ENCODE measurements around the gene CSDE1. TPM values are rescaled to one million over a fixed set of nuclear protein-coding genes. Genes with fewer than 3 reads are reported as not detected.

Gene CSDE1
- total and polyA plus RNA-seq, 9 donors: 225 to 752 (median 558) TPM

DNA sequence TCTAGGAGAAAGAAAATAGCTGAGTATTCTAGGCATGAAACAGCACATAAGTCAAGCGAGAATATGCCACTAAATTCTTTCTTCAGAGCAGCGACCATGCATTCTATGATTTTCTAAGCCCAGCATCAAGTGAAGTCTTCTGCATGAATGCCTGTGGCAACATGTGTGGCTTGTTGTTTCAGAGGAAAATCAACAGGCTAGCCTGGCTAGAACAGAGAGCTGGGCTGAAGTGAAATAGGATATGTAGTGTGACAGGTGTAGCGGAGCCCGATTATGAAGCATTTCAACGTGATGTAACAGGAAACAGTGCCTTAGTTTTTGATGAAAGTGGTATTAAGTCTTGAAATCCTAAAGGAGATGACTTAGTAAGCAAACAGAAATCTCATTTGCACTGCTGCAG lies 7.0 kb downstream of the CSDE1 start:
- no peaks in the 10 kb centered on the region for H3K27me3 ChIP-seq
- TF ChIP-seq POLR2A (IDR thresholded peaks at IDR 0.05) (no peak), EP300 (IDR thresholded peaks at IDR 0.05) (no peak)
- TF ChIP-seq, protein P1, sequence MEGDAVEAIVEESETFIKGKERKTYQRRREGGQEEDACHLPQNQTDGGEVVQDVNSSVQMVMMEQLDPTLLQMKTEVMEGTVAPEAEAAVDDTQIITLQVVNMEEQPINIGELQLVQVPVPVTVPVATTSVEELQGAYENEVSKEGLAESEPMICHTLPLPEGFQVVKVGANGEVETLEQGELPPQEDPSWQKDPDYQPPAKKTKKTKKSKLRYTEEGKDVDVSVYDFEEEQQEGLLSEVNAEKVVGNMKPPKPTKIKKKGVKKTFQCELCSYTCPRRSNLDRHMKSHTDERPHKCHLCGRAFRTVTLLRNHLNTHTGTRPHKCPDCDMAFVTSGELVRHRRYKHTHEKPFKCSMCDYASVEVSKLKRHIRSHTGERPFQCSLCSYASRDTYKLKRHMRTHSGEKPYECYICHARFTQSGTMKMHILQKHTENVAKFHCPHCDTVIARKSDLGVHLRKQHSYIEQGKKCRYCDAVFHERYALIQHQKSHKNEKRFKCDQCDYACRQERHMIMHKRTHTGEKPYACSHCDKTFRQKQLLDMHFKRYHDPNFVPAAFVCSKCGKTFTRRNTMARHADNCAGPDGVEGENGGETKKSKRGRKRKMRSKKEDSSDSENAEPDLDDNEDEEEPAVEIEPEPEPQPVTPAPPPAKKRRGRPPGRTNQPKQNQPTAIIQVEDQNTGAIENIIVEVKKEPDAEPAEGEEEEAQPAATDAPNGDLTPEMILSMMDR (IDR thresholded peaks at IDR 0.05): no peak
- no peak overlapping the region for H3K4me3 ChIP-seq
- 53 to 66% (median 61%) methylated on average over 5 of the region's 5 CpGs for WGBS, 3 donors
- H3K36me3 ChIP-seq: no peaks in the 10 kb centered on the region
- H3K4me1 ChIP-seq (ENCODE audit: insufficient read depth): peaks cover 15% of the 10 kb centered on the region
- intact Hi-C loops (cut with DNase I): no loop called here
- DNase-seq: no peak
- H3K9me3 ChIP-seq: no peaks in the 10 kb centered on the region
- H3K27ac ChIP-seq: no peak overlapping the region

DNA sequence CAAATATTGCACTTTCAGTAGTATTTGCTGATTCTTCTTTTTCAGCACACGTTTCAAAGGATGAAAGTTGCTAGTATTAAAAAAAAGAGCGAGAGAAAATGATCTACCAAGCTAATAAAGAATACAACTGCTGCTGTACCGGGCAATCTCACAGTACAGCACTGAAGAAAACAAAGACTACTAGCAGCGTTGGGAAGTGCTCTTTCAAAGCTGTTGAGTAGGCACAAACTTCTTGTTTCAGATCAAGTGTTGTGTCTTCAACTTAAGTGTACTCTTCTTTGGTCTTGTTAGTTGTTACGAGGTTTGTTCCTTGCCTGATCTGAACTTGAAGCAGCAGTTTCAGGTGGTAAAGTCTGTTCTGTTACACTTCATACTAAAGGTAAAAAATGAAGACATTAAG lies 7.9 kb downstream of the CSDE1 start:
- Histone ChIP-seq H3K36me3 (no peaks in the 10 kb centered on the region), H3K27ac (no peak overlapping the region), H3K4me1 (ENCODE audit: insufficient read depth) (peaks cover 14% of the 10 kb centered on the region), H3K4me3 (no peak overlapping the region), H3K27me3 (no peaks in the 10 kb centered on the region), H3K9me3 (no peaks in the 10 kb centered on the region)
- intact Hi-C loops (cut with DNase I): no loop called here
- 58 to 74% (median 66%) methylated on average over 5 of the region's 5 CpGs for WGBS, 3 donors
- TF ChIP-seq EP300 (IDR thresholded peaks at IDR 0.05): no peak
- TF ChIP-seq POLR2A (IDR thresholded peaks at IDR 0.05): no peak
- TF ChIP-seq, protein P1 (IDR thresholded peaks at IDR 0.05): no peak
- no peak for DNase-seq

DNA sequence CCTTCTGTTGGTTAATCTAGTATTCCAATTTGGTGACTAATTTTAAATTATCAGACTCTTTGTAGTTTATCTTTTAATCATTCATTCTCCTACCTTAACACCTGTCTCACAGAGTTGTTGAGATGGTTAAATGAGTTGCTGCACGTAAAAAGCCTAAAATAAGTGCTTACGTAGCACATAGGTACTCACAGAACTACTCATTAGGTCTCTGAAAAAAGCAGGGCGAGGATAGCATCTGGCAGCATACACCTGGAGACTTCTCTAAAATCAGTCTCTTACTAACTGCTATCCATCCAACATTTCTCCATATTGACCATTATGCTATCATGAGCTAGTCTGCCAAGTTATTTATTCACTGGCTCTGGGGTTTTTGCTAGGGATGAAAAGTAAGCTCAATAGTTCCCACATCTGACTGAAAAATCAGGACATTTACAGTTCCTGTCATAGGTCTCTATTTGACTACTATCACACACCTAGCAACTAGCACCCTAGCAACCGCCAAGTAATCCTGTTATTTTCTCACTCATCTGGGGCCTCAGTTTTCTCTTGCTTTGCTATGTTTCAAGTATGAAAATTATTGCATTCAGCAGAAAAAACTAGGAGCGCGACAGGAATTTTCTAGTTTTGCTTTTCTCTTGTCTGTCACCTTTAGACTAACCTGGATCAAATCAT lies 11.2 kb downstream of the CSDE1 start:
- Histone ChIP-seq H3K27ac (no peak overlapping the region), H3K9me3 (no peaks in the 10 kb centered on the region), H3K27me3 (no peaks in the 10 kb centered on the region), H3K4me3 (no peak overlapping the region), H3K4me1 (ENCODE audit: insufficient read depth) (peaks cover 8% of the 10 kb centered on the region), H3K36me3 (no peaks in the 10 kb centered on the region)
- TF ChIP-seq, protein P1 (IDR thresholded peaks at IDR 0.05): no peak
- no peak for TF ChIP-seq EP300 (IDR thresholded peaks at IDR 0.05)
- intact Hi-C loops (cut with DNase I): no loop called here
- no peak for DNase-seq
- 81 to 88% (median 81%) methylated on average over 6 of the region's 6 CpGs for WGBS, 3 donors

DNA sequence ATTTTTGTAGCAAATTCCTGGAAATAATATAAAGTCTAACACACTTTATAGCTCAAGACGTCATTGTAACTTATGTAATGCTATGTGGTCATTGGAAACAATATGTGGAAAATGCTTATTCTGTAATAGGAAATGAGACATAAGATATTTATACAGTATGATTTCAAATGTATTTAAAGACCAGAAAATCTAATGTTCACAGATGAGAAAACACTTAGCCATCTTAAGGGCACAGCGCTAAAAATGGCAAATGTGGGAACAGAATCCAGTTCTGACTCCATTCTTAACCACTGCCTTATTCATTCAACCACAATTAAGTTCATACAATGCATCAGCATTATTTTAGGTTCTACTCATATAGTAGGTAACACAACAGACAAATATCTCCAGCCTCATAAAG lies 12.5 kb downstream of the CSDE1 start:
- Histone ChIP-seq H3K4me1 (ENCODE audit: insufficient read depth) (peaks cover 6% of the 10 kb centered on the region), H3K27ac (no peak overlapping the region), H3K27me3 (no peaks in the 10 kb centered on the region), H3K9me3 (no peaks in the 10 kb centered on the region), H3K4me3 (no peak overlapping the region), H3K36me3 (no peaks in the 10 kb centered on the region)
- intact Hi-C loops (cut with DNase I): no loop called here
- TF ChIP-seq EP300 (IDR thresholded peaks at IDR 0.05): no peak
- TF ChIP-seq, protein P1 (IDR thresholded peaks at IDR 0.05): no peak
- no peak for TF ChIP-seq POLR2A (IDR thresholded peaks at IDR 0.05)
- DNase-seq: no peak
- WGBS, 3 donors: 75 to 87% (median 80%) methylated on average over 2 of the region's 2 CpGs
